Measurements from ENCODE around the gene ELMOD1.

- TF ChIP-seq, protein P1, sequence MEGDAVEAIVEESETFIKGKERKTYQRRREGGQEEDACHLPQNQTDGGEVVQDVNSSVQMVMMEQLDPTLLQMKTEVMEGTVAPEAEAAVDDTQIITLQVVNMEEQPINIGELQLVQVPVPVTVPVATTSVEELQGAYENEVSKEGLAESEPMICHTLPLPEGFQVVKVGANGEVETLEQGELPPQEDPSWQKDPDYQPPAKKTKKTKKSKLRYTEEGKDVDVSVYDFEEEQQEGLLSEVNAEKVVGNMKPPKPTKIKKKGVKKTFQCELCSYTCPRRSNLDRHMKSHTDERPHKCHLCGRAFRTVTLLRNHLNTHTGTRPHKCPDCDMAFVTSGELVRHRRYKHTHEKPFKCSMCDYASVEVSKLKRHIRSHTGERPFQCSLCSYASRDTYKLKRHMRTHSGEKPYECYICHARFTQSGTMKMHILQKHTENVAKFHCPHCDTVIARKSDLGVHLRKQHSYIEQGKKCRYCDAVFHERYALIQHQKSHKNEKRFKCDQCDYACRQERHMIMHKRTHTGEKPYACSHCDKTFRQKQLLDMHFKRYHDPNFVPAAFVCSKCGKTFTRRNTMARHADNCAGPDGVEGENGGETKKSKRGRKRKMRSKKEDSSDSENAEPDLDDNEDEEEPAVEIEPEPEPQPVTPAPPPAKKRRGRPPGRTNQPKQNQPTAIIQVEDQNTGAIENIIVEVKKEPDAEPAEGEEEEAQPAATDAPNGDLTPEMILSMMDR (IDR thresholded peaks at IDR 0.05; ENCODE audit: low read depth, low read length, poor library complexity, severe bottlenecking), result no peak
- no peak for TF ChIP-seq EZH2phosphoT487 (IDR thresholded peaks at IDR 0.05; ENCODE audit: borderline replicate concordance, low read length)
Observed at GRCh38 chr11:107708792-107709191, 117.8 kb downstream of the ELMOD1 start.

All from DOHH2 (cell line).